Ectodermal cell (in vitro differentiated cells): ENCODE results near the gene CPOX.

Source experiments
- H3K27ac ChIP-seq: 2 replicates; pipeline ENCODE4 v1.7.0; 2013; ENCODE audit warnings: mild to moderate bottlenecking, low read depth, low read length; ENCODE audit not compliant: insufficient read depth, poor library complexity, severe bottlenecking
- H3K27me3 ChIP-seq: 2 replicates; pipeline ENCODE4 v1.7.0; 2013; ENCODE audit warnings: mild to moderate bottlenecking, low read length; ENCODE audit not compliant: insufficient read depth, control insufficient read depth, poor library complexity, severe bottlenecking
- H3K36me3 ChIP-seq: one replicate; pipeline ENCODE4 v1.7.0; 2013; ENCODE audit warnings: low read length; ENCODE audit not compliant: control insufficient read depth, insufficient read depth
- H3K4me1 ChIP-seq: one replicate; pipeline ENCODE4 v1.7.0; 2013; ENCODE audit warnings: low read length; ENCODE audit not compliant: control insufficient read depth, insufficient read depth
- H3K4me3 ChIP-seq: 2 replicates; pipeline ENCODE4 v1.7.0; 2013; ENCODE audit warnings: low read depth, low read length, control low read depth; ENCODE audit not compliant: insufficient read depth
- H3K9me3 ChIP-seq: 2 replicates; pipeline ENCODE4 v1.7.0; 2013; ENCODE audit warnings: mild to moderate bottlenecking, low read length, moderate library complexity; ENCODE audit not compliant: control insufficient read depth
- WGBS, 2 experiments: methylation state at CpG; one replicate each; pipeline ENCODE4 v1.1.7; 2013; ENCODE audit warnings: missing lambda C conversion rate in 2 of 2; 5-methylcytosine and 5-hydroxymethylcytosine counted together

The CPOX gene

GRCh38 chr3:98541695-98542094 is 51.7 kb downstream of the CPOX start:
- Histone ChIP-seq H3K36me3 (no peaks in the 10 kb centered on the region), H3K27ac (no peak overlapping the region), H3K27me3 (no peaks in the 10 kb centered on the region), H3K4me3 (no peak overlapping the region), H3K4me1 (no peaks in the 10 kb centered on the region), H3K9me3 (no peaks in the 10 kb centered on the region)
- 100% methylated on average over 1 of the region's 1 CpG for WGBS, 2 experiments

- Histone ChIP-seq H3K27me3 (no peaks in the 10 kb centered on the region), H3K4me3 (no peak overlapping the region), H3K4me1 (no peaks in the 10 kb centered on the region), H3K9me3 (no peaks in the 10 kb centered on the region), H3K27ac (no peak overlapping the region), H3K36me3 (no peaks in the 10 kb centered on the region)
- WGBS, 2 experiments: 91 to 100% methylated on average over 1 to 3 of the region's 3 CpGs
Observed at GRCh38 chr3:98540346-98540745, 53.1 kb downstream of the CPOX start.

DNA sequence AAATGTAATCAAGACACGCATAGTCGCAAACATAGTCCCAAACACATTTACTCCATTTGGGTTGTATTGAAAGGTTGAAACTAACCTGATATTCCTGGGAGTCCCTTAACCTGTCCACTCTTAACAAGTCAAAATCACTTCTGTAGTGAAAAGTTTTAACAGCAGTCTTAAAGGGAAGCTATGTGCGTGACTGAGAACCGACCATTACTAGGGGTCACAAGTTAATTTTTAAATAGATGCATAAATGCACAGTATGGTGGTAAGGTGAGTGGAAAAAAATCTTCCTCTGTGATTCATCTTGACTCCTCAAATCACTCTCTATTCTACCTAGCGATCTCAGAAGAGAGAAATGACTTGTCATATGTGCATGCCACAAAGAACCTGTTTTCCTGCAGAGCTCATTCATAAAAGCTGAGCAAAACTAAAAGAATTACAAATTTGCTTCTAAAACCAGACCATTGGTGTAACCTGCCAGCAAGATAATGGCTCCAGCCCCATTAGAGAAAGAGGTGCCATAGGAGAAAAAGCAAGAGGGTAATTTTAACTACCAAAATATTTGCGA is 56.9 kb downstream of the CPOX start:
- Histone ChIP-seq H3K9me3 (no peaks in the 10 kb centered on the region), H3K4me3 (no peak overlapping the region), H3K36me3 (no peaks in the 10 kb centered on the region), H3K27ac (no peak overlapping the region), H3K4me1 (no peaks in the 10 kb centered on the region), H3K27me3 (no peaks in the 10 kb centered on the region)
- WGBS, 2 experiments: 90 to 97% methylated on average over 4 to 5 of the region's 6 CpGs

DNA sequence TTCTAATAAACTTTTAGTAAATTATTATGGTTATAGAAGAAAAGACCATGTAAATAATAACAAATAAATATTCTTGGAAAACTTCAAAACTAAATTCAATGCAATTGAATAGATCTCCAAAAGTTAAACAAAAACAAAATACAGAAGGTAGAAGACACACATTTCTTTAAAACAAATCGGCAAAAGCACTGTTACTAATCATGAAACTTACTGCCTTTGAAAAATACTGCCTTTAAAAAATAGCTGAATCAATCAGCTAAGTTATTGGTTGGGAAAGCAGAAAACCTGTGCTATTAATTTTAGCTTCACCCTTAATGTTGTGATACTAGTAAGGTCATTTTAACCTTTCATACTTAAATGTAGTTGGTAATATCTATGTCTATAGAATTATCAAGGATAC is 58.7 kb downstream of the CPOX start:
- Histone ChIP-seq H3K36me3 (no peaks in the 10 kb centered on the region), H3K4me1 (no peaks in the 10 kb centered on the region), H3K4me3 (no peak overlapping the region), H3K27ac (no peak overlapping the region), H3K9me3 (no peaks in the 10 kb centered on the region), H3K27me3 (no peaks in the 10 kb centered on the region)
- 100% methylated on average over 1 of the region's 1 CpG for WGBS, 2 experiments

- Histone ChIP-seq H3K4me1 (no peaks in the 10 kb centered on the region), H3K27me3 (no peaks in the 10 kb centered on the region), H3K36me3 (no peaks in the 10 kb centered on the region), H3K27ac (no peak overlapping the region), H3K9me3 (no peaks in the 10 kb centered on the region), H3K4me3 (no peak overlapping the region)
- WGBS, 2 experiments: 83 to 97% methylated on average over 2 of the region's 2 CpGs
Observed at GRCh38 chr3:98534168-98534567, 59.2 kb downstream of the CPOX start.

GRCh38 chr3:98532709-98533571 is 60.5 kb downstream of the CPOX start:
- Histone ChIP-seq H3K27me3 (no peaks in the 10 kb centered on the region), H3K36me3 (no peaks in the 10 kb centered on the region), H3K4me1 (peaks cover 6% of the 10 kb centered on the region), H3K9me3 (no peaks in the 10 kb centered on the region), H3K4me3 (no peak overlapping the region), H3K27ac (no peak overlapping the region)
- WGBS, 2 experiments: 94 to 97% methylated on average over 6 of the region's 6 CpGs

GRCh38 chr3:98532275-98532637 is 61.2 kb downstream of the CPOX start:
- WGBS, 2 experiments: 94 to 95% methylated on average over 5 of the region's 5 CpGs
- no peaks in the 10 kb centered on the region for H3K9me3 ChIP-seq
- no peak overlapping the region for H3K27ac ChIP-seq
- no peaks in the 10 kb centered on the region for H3K36me3 ChIP-seq
- no peaks in the 10 kb centered on the region for H3K27me3 ChIP-seq
- no peak overlapping the region for H3K4me3 ChIP-seq
- H3K4me1 ChIP-seq: peaks cover 7% of the 10 kb centered on the region

DNA sequence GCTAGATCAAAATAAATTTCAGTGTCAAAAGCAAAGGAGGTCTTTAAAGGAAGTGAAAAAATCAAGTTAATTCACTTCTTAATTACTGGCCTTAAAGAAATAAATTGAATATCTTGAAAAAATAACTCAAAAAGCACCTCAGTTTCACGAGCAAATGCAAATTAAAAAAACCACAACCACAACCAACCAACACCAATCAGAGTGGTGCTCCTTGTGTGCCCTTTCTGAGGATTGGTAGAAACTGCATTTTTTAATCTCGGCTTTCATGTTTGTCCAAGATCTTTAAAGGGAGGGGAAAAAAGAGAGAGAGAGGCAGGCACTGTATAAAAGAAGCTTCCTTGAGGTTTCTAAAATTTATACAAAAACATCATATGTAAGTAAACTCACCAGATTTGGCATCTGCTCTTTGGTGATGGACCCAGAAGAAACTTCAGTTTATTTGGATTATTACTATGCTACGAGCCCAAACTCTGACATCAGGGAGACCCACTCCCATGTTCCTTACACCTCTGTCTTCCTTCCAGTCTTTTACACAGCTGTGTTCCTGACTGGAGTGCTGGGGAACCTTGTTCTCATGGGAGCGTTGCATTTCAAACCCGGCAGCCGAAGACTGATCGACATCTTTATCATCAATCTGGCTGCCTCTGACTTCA is 61.7 kb downstream of the CPOX start, which contains the start of gene GPR15:
GPR15 (plus strand) TSS at position 357 of the 653 bp plus-strand sequence; CDS start at position 413, 56 bp downstream.
- no peak within 1 kb of the TSS for H3K27ac ChIP-seq
- H3K4me1 ChIP-seq: peaks cover 7% of the 10 kb centered on the region
- no peak within 1 kb of the TSS for H3K4me3 ChIP-seq
- WGBS, 2 experiments: 88 to 95% methylated on average over 7 of the region's 7 CpGs
- H3K27me3 ChIP-seq: no peaks in the 10 kb centered on the region
- H3K36me3 ChIP-seq: no peaks in the 10 kb centered on the region
- no peaks in the 10 kb centered on the region for H3K9me3 ChIP-seq

- Histone ChIP-seq H3K27ac (no peak overlapping the region), H3K27me3 (no peaks in the 10 kb centered on the region), H3K4me1 (peaks cover 7% of the 10 kb centered on the region), H3K36me3 (no peaks in the 10 kb centered on the region), H3K9me3 (no peaks in the 10 kb centered on the region), H3K4me3 (no peak overlapping the region)
- WGBS, 2 experiments: 80% methylated on average over 1 to 2 of the region's 2 CpGs
Observed at GRCh38 chr3:98530676-98531075, 62.7 kb downstream of the CPOX start.

DNA sequence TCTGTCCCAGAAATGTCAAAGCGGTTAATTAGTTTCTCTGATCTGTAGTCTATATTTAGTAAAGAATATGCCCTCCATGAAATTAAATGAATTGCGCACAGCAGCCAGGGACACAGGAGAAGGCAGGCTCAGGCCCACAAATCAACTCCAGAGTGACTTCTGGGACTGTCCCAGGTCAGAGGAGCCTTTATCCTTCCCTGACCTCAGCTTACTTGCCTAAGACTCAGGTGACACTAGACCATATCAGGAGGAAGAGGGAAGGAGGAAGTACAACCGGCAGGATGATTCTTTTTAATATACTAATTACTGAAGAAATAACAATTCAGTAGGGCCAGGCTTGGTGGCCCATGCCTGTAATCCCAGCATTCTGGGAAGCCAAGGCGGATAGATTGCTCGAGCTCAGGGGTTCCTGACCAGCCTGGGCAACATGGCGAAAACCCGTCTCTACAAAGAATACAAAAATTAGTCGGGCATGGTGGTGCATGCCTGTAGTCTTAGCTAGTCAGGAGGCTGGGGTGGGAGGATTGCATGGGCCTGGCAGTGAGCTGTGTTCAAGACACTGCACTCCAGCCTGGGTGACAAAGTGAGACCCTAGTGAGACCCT is 63.5 kb downstream of the CPOX start:
- WGBS, 2 experiments: 95 to 96% methylated on average over 7 to 8 of the region's 8 CpGs

More for the DNA sequence above, 63.5 kb downstream of the CPOX start:
- Histone ChIP-seq H3K27me3 (no peaks in the 10 kb centered on the region), H3K36me3 (no peaks in the 10 kb centered on the region), H3K27ac (no peak overlapping the region), H3K4me3 (no peak overlapping the region), H3K4me1 (peaks cover 7% of the 10 kb centered on the region), H3K9me3 (no peaks in the 10 kb centered on the region)
